Fibroblast of pulmonary artery (primary cell): ENCODE measurements around the gene ZMYM2.

Experiments used
- DNase-seq: peaks from one replicate; pipeline ENCODE4 v3.0.0-alpha.2; 2010; ENCODE audit warnings: low read depth
- H3K4me3 ChIP-seq: replicated peaks from 2 replicates; pipeline ENCODE4 v1.5.1; 2011; ENCODE audit warnings: low read depth, mild to moderate bottlenecking, control low read depth, low read length, moderate library complexity
- CTCF ChIP-seq: IDR thresholded peaks from 2 replicates; pipeline ENCODE4 v1.5.1; 2011; ENCODE audit warnings: mild to moderate bottlenecking, control low read depth, low read length, inconsistent platforms; ENCODE audit errors: missing control alignments

ZMYM2 gene

GRCh38 chr13:20069956-20070355, 111.4 kb downstream of the ZMYM2 start:
- TF ChIP-seq CTCF, result no peak
- no peak overlapping the region for H3K4me3 ChIP-seq
- DNase-seq, result no peak

DNA sequence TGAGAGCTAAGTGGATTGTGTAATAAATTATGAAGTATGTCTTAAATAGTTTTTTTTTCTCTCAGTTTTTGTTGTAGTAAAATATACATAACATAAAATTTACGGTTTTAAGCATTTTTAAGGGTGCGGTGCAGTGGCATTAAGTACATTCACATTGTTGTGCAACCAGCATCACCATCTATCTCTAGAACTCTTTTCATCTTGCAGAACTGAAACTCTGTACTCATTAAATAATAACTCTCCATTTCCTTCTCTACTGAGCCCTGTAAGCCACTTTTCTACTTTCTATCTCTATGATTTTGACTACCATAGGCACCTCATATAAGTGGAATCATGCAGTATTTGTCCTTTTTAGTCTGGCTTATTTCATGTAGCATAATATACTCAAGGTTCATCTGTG, 115.2 kb downstream of the ZMYM2 start:
- no peak for TF ChIP-seq CTCF
- no peak for DNase-seq
- H3K4me3 ChIP-seq, result no peak overlapping the region

DNA sequence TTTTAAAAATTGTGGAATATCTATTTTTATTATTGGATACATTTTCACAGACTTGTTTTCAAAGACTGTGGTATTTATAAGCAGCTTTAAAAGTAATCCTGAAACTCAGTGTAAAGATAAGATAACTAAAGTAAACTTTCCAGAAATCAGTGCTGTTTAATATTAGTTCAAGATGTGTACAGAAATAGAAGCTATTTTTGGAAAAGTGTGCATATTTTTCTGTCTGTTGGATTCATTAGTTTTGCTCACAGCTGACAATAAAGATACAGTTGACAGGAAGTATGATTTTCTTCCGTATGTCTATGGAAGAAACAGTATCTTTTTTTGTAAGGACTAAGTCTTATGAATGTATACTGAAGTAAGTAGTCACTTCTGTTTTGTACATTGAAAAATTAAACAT, 116.4 kb downstream of the ZMYM2 start:
- no peak for DNase-seq
- no peak overlapping the region for H3K4me3 ChIP-seq
- no peak for TF ChIP-seq CTCF

- no peak for DNase-seq
- no peak for TF ChIP-seq CTCF
- no peak overlapping the region for H3K4me3 ChIP-seq
These were observed 118.6 kb downstream of the ZMYM2 start for GRCh38 chr13:20077086-20077485.

GRCh38 chr13:20080377-20081164, 122.0 kb downstream of the ZMYM2 start:
- no peak for DNase-seq
- no peak for TF ChIP-seq CTCF
- H3K4me3 ChIP-seq, result no peak overlapping the region

DNA sequence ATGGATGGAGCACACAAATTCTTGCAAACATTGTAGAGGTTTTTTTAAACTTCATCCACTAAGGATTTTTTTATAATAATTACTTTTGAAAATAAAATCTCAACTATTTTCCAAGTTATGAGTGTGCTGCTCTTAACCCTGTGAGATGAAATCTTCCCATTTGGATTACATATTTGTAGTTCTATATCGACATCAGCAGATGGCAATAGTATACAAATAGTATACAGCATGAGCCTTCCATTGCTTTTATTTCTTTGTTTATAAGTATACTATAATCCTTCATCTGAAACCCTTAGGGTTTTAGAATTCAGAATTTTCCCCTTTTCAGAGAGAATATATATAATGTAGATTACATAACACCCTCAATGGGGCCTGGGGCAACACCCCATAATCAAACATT, 131.8 kb downstream of the ZMYM2 start:
- TF ChIP-seq CTCF, result peak; percentile 4
- H3K4me3 ChIP-seq, result no peak overlapping the region
- DNase-seq, result peak; percentile 8

- no peak for DNase-seq
- no peak for TF ChIP-seq CTCF
These were observed 135.4 kb downstream of the ZMYM2 start for GRCh38 chr13:20093951-20094350.

More at GRCh38 chr13:20093951-20094350, 135.4 kb downstream of the ZMYM2 start:
- H3K4me3 ChIP-seq, result no peak overlapping the region
